Pulmonary artery endothelial cell (primary cell): Measurements from ENCODE around the gene GREB1. TPM values are rescaled to one million over a fixed set of nuclear protein-coding genes. Genes with fewer than 3 reads are reported as not detected.

Experiments used
- DNase-seq: peaks from one replicate; pipeline ENCODE4 v3.0.0-alpha.2; 2011; ENCODE audit warnings: low read depth, low spot score
- total RNA-seq: library from RNA; depleted of rRNA; stranded (reverse); fragments of >200 nt; gene quantifications from 2 replicates; pipeline ENCODE4 v1.2.3, GENCODE V29; 2014

GREB1 gene
- total RNA-seq, 1 donor from 2014 or later = 0.07 TPM

- DNase-seq = no peak
Observed at GRCh38 chr2:11633923-11634478, 100.2 kb downstream of the GREB1 start.

GRCh38 chr2:11634584-11634983 is 100.7 kb downstream of the GREB1 start:
- DNase-seq = no peak

GRCh38 chr2:11635141-11635540 is 101.3 kb downstream of the GREB1 start:
- DNase-seq = no peak

- no peak for DNase-seq
Observed at GRCh38 chr2:11636593-11637295, 102.9 kb downstream of the GREB1 start.

GRCh38 chr2:11637546-11637945 is 103.7 kb downstream of the GREB1 start:
- DNase-seq = no peak

GRCh38 chr2:11639503-11639902 is 105.7 kb downstream of the GREB1 start:
- DNase-seq = no peak

GRCh38 chr2:11640132-11640531 is 106.3 kb downstream of the GREB1 start:
- DNase-seq = no peak

- no peak for DNase-seq
Observed at GRCh38 chr2:11642972-11643371, 109.1 kb downstream of the GREB1 start.

GRCh38 chr2:11644293-11644692 is 110.4 kb downstream of the GREB1 start:
- no peak for DNase-seq

GRCh38 chr2:11646530-11646929 is 112.7 kb downstream of the GREB1 start:
- no peak for DNase-seq

- no peak for DNase-seq
Observed at GRCh38 chr2:11647834-11648600, 114.2 kb downstream of the GREB1 start.

GRCh38 chr2:11649093-11649492 is 115.2 kb downstream of the GREB1 start:
- DNase-seq = no peak

GRCh38 chr2:11651856-11652548 is 118.2 kb downstream of the GREB1 start:
- no peak for DNase-seq

GRCh38 chr2:11652553-11652952 is 118.7 kb downstream of the GREB1 start:
- DNase-seq = no peak

GRCh38 chr2:11655495-11655894 is 121.7 kb downstream of the GREB1 start:
- DNase-seq = no peak

GRCh38 chr2:11656252-11656651 is 122.4 kb downstream of the GREB1 start:
- no peak for DNase-seq

GRCh38 chr2:11656671-11657101 is 122.8 kb downstream of the GREB1 start:
- no peak for DNase-seq

- no peak for DNase-seq
Observed at GRCh38 chr2:11657195-11657594, 123.3 kb downstream of the GREB1 start.

GRCh38 chr2:11657646-11658045 is 123.8 kb downstream of the GREB1 start:
- no peak for DNase-seq

- no peak for DNase-seq
Observed at GRCh38 chr2:11658208-11659114, 124.6 kb downstream of the GREB1 start.

GRCh38 chr2:11659115-11659475 is 125.2 kb downstream of the GREB1 start:
- DNase-seq = no peak
